HepG2 (cell line): ENCODE data around the gene ARAP3.

Experiments
- CTCF ChIP-seq: sonication (generic); formaldehyde crosslinking; IDR thresholded peaks from 2 replicates; pipeline ENCODE4 v1.5.0; 2020; ENCODE audit warnings: mild to moderate bottlenecking, missing genetic modification reagents, moderate library complexity
- RBM39 ChIP-seq: fragments of 200-400 bp; formaldehyde crosslinking; IDR thresholded peaks from one replicate; pipeline ENCODE4 v1.6.1; 2018; ENCODE audit warnings: antibody characterized with exemption, mild to moderate bottlenecking, low read depth, low read length; ENCODE audit not compliant: poor library complexity, severe bottlenecking
- SIN3A ChIP-seq: IDR thresholded peaks from 2 replicates; pipeline ENCODE4 v1.6.1; 2011; ENCODE audit warnings: low read depth, mild to moderate bottlenecking, control low read depth, low read length, borderline replicate concordance
- SP4 ChIP-seq: sonication (generic); formaldehyde crosslinking; IDR thresholded peaks from 2 replicates; pipeline ENCODE4 v1.8.1; 2023; ENCODE audit warnings: mild to moderate bottlenecking, missing genetic modification reagents

DNA sequence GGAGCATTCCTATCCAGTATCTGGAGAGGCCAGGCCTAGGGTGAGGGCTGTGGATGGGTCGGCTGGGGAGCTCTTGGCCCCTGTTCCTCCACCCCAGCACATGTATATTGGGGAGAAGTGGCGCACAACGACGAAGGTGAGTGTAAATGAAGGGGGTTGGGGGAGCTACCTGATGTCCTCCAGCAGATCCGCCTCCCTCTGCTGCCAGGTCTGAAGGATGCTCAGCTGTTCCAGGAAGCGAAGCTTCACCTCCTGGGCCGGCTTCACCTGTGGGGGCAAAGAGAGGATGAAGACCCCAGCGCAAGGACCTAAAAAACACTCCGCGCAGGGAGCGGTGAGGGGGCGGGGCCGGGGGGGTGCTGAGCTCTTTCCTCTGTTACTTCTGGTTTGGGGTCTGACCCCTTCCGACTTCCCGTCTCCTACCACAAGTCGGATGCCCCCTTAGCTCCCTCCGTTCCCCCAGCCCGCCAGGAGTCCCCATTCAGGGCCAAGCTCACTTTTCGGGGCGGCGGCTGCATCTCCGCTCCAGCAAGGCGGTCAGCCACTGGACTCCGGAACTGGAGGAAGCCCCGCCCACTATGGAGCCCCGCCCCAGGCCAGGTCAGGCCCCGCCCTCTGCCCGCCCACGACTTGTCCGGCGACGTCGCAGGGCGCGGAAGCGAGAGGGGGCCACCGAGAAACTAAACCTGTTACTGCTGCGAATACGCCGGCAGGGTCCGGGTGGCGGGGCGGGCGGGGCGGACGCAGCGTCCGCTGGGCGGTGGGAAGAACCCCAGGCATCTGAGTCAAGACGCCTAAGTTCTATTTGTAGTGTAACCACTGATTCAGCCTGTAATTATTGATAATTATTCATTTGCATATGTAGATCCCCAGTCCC, 30.9 kb downstream of the ARAP3 start, which contains the start of gene FCHSD1:
- TF ChIP-seq RBM39 (no peak), SP4 (CRISPR knock-in tag) (peak; percentile 72), CTCF (CRISPR knock-in tag) (no peak; the same call in 1 of the 2 replicates), SIN3A (peak; percentile 28; the same call in 1 of the 2 replicates)
